ENCODE data around the gene DEPP1. TPM values are rescaled to one million over a fixed set of nuclear protein-coding genes. Genes with fewer than 3 reads are reported as not detected.

DEPP1 gene
- total RNA-seq, 1 experiment from 2014 or later, result 0.54 TPM

DNA sequence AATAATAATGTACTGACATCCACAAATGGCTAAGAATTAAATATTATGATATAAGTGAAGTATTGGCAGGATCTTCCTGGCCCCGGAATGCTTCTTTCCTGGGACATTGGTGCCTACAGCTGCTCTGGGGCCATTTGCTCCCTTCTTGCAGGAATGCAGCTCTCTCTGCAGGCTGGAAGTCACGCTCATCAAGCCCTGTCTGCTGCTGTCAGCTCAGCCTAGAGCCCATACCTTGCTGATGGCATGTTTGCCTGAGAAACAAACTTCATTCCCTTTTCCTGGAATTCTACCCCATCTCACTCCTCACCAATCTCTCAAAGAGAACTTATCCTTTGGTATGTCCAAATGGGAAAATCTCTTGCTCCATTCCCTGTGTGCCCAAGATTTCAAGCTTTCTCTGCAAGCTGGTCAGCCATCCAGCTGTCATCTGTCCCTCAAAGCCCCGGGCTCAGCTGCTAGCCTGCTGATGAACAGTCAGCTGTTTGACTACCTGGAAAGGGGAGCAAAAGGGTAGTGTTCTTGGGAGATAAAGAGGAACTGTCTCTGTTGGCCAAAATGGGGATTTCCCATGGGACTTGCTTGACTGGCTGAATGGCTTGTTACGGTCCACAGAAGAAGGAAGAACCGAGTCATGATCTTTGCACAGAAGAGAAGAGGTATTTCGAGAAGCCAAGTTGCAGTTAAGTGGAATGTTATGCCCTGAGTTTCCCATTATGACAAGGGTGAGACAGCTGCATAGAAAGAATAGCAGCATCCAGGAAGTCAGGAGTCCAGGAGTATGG is 31.0 kb downstream of the DEPP1 start:
- DNase-seq (ENCODE audit: low spot score), result no peak
- ChIA-PET POLR2A (ENCODE audit: low non-redundant PET) (no interaction called here), CTCF (interaction anchor here (1.6 kb wide), 1 partner anchor 15 kb away, joined by 3 read pairs; no protein-coding TSS in a partner anchor)
- Histone ChIP-seq H3K9me3 (ENCODE audit: low read depth, low read length, poor library complexity, severe bottlenecking) (peaks cover 8% of the 10 kb centered on the region), H3K36me3 (ENCODE audit: insufficient read depth, low read length, poor library complexity, severe bottlenecking) (no peaks in the 10 kb centered on the region), H3K4me1 (ENCODE audit: insufficient read depth, low read length, poor library complexity, severe bottlenecking) (peaks cover 8% of the 10 kb centered on the region), H3K27ac (ENCODE audit: low read depth, low read length, poor library complexity, severe bottlenecking) (no peak overlapping the region), H3K4me3 (ENCODE audit: low read depth, low read length, poor library complexity, severe bottlenecking) (no peak overlapping the region), H3K27me3 (replicated peaks; ENCODE audit: insufficient read depth, low read depth, low read length, poor library complexity) (no peaks in the 10 kb centered on the region)
- BruUV-seq (replicated peaks), result no TSS peak
- no peak for TF ChIP-seq EZH2 (IDR thresholded peaks at IDR 0.05; ENCODE audit: borderline replicate concordance, low read depth, low read length, poor library complexity, severe bottlenecking)
- TF ChIP-seq, protein P1, sequence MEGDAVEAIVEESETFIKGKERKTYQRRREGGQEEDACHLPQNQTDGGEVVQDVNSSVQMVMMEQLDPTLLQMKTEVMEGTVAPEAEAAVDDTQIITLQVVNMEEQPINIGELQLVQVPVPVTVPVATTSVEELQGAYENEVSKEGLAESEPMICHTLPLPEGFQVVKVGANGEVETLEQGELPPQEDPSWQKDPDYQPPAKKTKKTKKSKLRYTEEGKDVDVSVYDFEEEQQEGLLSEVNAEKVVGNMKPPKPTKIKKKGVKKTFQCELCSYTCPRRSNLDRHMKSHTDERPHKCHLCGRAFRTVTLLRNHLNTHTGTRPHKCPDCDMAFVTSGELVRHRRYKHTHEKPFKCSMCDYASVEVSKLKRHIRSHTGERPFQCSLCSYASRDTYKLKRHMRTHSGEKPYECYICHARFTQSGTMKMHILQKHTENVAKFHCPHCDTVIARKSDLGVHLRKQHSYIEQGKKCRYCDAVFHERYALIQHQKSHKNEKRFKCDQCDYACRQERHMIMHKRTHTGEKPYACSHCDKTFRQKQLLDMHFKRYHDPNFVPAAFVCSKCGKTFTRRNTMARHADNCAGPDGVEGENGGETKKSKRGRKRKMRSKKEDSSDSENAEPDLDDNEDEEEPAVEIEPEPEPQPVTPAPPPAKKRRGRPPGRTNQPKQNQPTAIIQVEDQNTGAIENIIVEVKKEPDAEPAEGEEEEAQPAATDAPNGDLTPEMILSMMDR (conservative IDR thresholded peaks at IDR 0.05; ENCODE audit: low read depth, low read length), result no peak
- intact Hi-C loops (cut with micrococcal nuclease; ENCODE audit: unreplicated experiment), result no loop called here

DNA sequence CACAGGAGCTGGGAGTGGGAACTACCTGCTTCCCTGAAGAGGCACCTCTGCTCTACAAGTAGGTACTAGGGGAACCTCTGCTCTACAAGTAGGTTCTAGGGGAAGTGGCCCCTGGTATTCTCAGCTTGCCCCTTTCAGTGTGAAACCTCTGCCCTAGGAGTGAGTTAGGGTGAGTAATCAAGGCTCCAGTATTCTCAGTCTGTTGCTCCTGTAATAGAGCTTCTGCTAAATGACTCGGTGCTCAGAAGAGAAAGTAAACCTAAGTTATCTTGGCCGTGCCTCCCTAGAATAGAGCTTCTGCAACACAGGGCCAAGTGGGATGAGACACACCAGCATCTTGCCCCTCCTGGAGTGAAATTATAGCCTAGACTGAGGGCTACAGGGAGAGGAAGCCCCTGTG is 32.4 kb downstream of the DEPP1 start:
- no peaks in the 10 kb centered on the region for H3K36me3 ChIP-seq (ENCODE audit: insufficient read depth, low read length, poor library complexity, severe bottlenecking)
- TF ChIP-seq, protein P1 (conservative IDR thresholded peaks at IDR 0.05; ENCODE audit: low read depth, low read length), result no peak
- no peak for TF ChIP-seq EZH2 (IDR thresholded peaks at IDR 0.05; ENCODE audit: borderline replicate concordance, low read depth, low read length, poor library complexity, severe bottlenecking)
- peaks cover 8% of the 10 kb centered on the region for H3K4me1 ChIP-seq (ENCODE audit: insufficient read depth, low read length, poor library complexity, severe bottlenecking)
- peaks cover 8% of the 10 kb centered on the region for H3K9me3 ChIP-seq (ENCODE audit: low read depth, low read length, poor library complexity, severe bottlenecking)
- no peaks in the 10 kb centered on the region for H3K27me3 ChIP-seq (replicated peaks; ENCODE audit: insufficient read depth, low read depth, low read length, poor library complexity)
- BruUV-seq (replicated peaks), result no TSS peak
- no peak for DNase-seq (ENCODE audit: low spot score)
- ChIA-PET POLR2A (ENCODE audit: low non-redundant PET) (no interaction called here), CTCF (no interaction called here)
- H3K4me3 ChIP-seq (ENCODE audit: low read depth, low read length, poor library complexity, severe bottlenecking), result no peak overlapping the region
- H3K27ac ChIP-seq (ENCODE audit: low read depth, low read length, poor library complexity, severe bottlenecking), result no peak overlapping the region
- intact Hi-C loops (cut with micrococcal nuclease; ENCODE audit: unreplicated experiment), result no loop called here

DNA sequence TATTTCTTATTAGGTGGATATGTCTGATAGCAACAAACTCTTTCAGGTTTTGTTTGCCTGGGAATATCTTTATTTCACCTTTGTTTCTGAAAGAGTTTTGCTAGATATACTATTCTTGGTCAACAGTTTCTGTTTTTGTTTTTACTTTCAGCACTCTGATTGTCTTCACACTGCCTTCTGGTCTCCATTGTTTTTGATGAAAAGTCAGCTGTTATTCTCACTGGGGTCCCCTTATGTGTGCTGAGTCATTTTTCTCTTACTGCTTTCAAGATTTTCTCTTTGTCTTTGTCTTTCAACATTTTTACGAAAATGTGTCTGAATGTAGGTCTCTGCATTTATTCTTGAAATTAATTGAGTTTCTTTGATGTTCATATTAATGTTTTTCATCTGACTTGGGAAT is 34.3 kb downstream of the DEPP1 start:
- intact Hi-C loops (cut with micrococcal nuclease; ENCODE audit: unreplicated experiment), result no loop called here

More for the DNA sequence above, 34.3 kb downstream of the DEPP1 start:
- TF ChIP-seq, protein P1 (conservative IDR thresholded peaks at IDR 0.05; ENCODE audit: low read depth, low read length), result no peak
- TF ChIP-seq EZH2 (IDR thresholded peaks at IDR 0.05; ENCODE audit: borderline replicate concordance, low read depth, low read length, poor library complexity, severe bottlenecking), result no peak
- no peak for DNase-seq (ENCODE audit: low spot score)
- peaks cover 8% of the 10 kb centered on the region for H3K9me3 ChIP-seq (ENCODE audit: low read depth, low read length, poor library complexity, severe bottlenecking)
- H3K4me1 ChIP-seq (ENCODE audit: insufficient read depth, low read length, poor library complexity, severe bottlenecking), result no peaks in the 10 kb centered on the region
- POLR2A ChIA-PET (ENCODE audit: low non-redundant PET), result no interaction called here
- CTCF ChIA-PET, result no interaction called here
- BruUV-seq (replicated peaks), result no TSS peak
- H3K27me3 ChIP-seq (replicated peaks; ENCODE audit: insufficient read depth, low read depth, low read length, poor library complexity), result no peaks in the 10 kb centered on the region
- H3K4me3 ChIP-seq (ENCODE audit: low read depth, low read length, poor library complexity, severe bottlenecking), result no peak overlapping the region
- H3K27ac ChIP-seq (ENCODE audit: low read depth, low read length, poor library complexity, severe bottlenecking), result no peak overlapping the region
- no peaks in the 10 kb centered on the region for H3K36me3 ChIP-seq (ENCODE audit: insufficient read depth, low read length, poor library complexity, severe bottlenecking)

Measured in A673 (cell line).